ENCODE results near the gene TUBAL3.

Gene TUBAL3

GRCh38 chr10:5344746-5345145 is 59.9 kb downstream of the TUBAL3 start:
- TF ChIP-seq ZFP30 (CRISPR knock-in tag; IDR thresholded peaks at IDR 0.05) = no peak
- TF ChIP-seq PATZ1 (CRISPR knock-in tag; IDR thresholded peaks at IDR 0.05; ENCODE audit: borderline replicate concordance) = no peak
- TF ChIP-seq ZNF565 (CRISPR knock-in tag; conservative IDR thresholded peaks at IDR 0.05; ENCODE audit: low read depth) = no peak
- no peak for TF ChIP-seq POU6F1 (CRISPR knock-in tag; IDR thresholded peaks at IDR 0.05; ENCODE audit: borderline replicate concordance, low read depth)
- no peak for TF ChIP-seq SNAI2 (CRISPR knock-in tag; IDR thresholded peaks at IDR 0.05)
- no peak for TF ChIP-seq OSR1 (CRISPR knock-in tag; IDR thresholded peaks at IDR 0.05)
- no peak for TF ChIP-seq TOX (CRISPR knock-in tag; IDR thresholded peaks at IDR 0.05; ENCODE audit: borderline replicate concordance)
- TF ChIP-seq CSDC2 (CRISPR knock-in tag; IDR thresholded peaks at IDR 0.05) = no peak
- no peak for TF ChIP-seq RARB (CRISPR knock-in tag; IDR thresholded peaks at IDR 0.05)
- TF ChIP-seq ZFP3 (CRISPR knock-in tag; IDR thresholded peaks at IDR 0.05) = no peak
- TF ChIP-seq ZC3H10 (CRISPR knock-in tag; IDR thresholded peaks at IDR 0.05) = no peak
- no peak for TF ChIP-seq TCF4 (CRISPR knock-in tag; IDR thresholded peaks at IDR 0.05; ENCODE audit: borderline replicate concordance)
- no peak for TF ChIP-seq BACH2 (CRISPR knock-in tag; IDR thresholded peaks at IDR 0.05; ENCODE audit: borderline replicate concordance)
- no peak for TF ChIP-seq GLIS3 (CRISPR knock-in tag; IDR thresholded peaks at IDR 0.05)
- TF ChIP-seq ZNF8 (CRISPR knock-in tag; IDR thresholded peaks at IDR 0.05) = no peak
- TF ChIP-seq PPARA (CRISPR knock-in tag; IDR thresholded peaks at IDR 0.05; ENCODE audit: borderline replicate concordance) = no peak
- no peak for ATAC-seq

GRCh38 chr10:5343979-5344378 is 60.6 kb downstream of the TUBAL3 start:
- no peak for ATAC-seq
- TF ChIP-seq PPARA (CRISPR knock-in tag; IDR thresholded peaks at IDR 0.05; ENCODE audit: borderline replicate concordance) = no peak
- TF ChIP-seq SNAI2 (CRISPR knock-in tag; IDR thresholded peaks at IDR 0.05) = no peak
- no peak for TF ChIP-seq ISL1 (CRISPR knock-in tag; IDR thresholded peaks at IDR 0.05)
- TF ChIP-seq TOX (CRISPR knock-in tag; IDR thresholded peaks at IDR 0.05; ENCODE audit: borderline replicate concordance) = no peak
- no peak for TF ChIP-seq ZFP30 (CRISPR knock-in tag; IDR thresholded peaks at IDR 0.05)
- TF ChIP-seq BACH2 (CRISPR knock-in tag; IDR thresholded peaks at IDR 0.05; ENCODE audit: borderline replicate concordance) = no peak
- no peak for TF ChIP-seq ZNF8 (CRISPR knock-in tag; IDR thresholded peaks at IDR 0.05)
- TF ChIP-seq ZNF70 (CRISPR knock-in tag; IDR thresholded peaks at IDR 0.05) = no peak
- TF ChIP-seq TSHZ2 (CRISPR knock-in tag; IDR thresholded peaks at IDR 0.05) = no peak
- TF ChIP-seq ARNTL (CRISPR knock-in tag; IDR thresholded peaks at IDR 0.05; ENCODE audit: borderline replicate concordance, low read depth) = no peak
- no peak for TF ChIP-seq PATZ1 (CRISPR knock-in tag; IDR thresholded peaks at IDR 0.05; ENCODE audit: borderline replicate concordance)
- TF ChIP-seq ZNF565 (CRISPR knock-in tag; conservative IDR thresholded peaks at IDR 0.05; ENCODE audit: low read depth) = no peak
- TF ChIP-seq RARB (CRISPR knock-in tag; IDR thresholded peaks at IDR 0.05) = no peak
- TF ChIP-seq ZC3H10 (CRISPR knock-in tag; IDR thresholded peaks at IDR 0.05) = no peak
- TF ChIP-seq ESRRG (CRISPR knock-in tag; IDR thresholded peaks at IDR 0.05) = no peak
- no peak for TF ChIP-seq CREB5 (CRISPR knock-in tag; IDR thresholded peaks at IDR 0.05; ENCODE audit: low read depth)
- no peak for TF ChIP-seq OSR1 (CRISPR knock-in tag; IDR thresholded peaks at IDR 0.05)
- no peak for TF ChIP-seq ZFP3 (CRISPR knock-in tag; IDR thresholded peaks at IDR 0.05)
- TF ChIP-seq CSRNP3 (CRISPR knock-in tag; IDR thresholded peaks at IDR 0.05) = no peak
- no peak for TF ChIP-seq CSDC2 (CRISPR knock-in tag; IDR thresholded peaks at IDR 0.05)

All from SK-N-SH treated with all-trans-retinoic acid at 6 μM for 48 hours (cell line).